DMS53 treated with DMSO at 0.1 percent for 48 hours (cell line): ENCODE measurements around the gene RPL32.
"Not testable (repeated sequence)": the region's sequence is repeated elsewhere in the genome, so short reads cannot be mapped to it uniquely, and the experiment has no call there.

ENCODE experiments used
- DNase-seq: peaks from one replicate; lab custom pipeline; 2025; ENCODE audit not compliant: unreplicated experiment; lab: John Stamatoyannopoulos, UW

The RPL32 gene

GRCh38 chr3:12868039-12869034 lies 27.0 kb upstream of the RPL32 start:
- peak; percentile 55 for DNase-seq

- no peak for DNase-seq
Observed at GRCh38 chr3:12866836-12867235, 25.5 kb upstream of the RPL32 start.

DNA sequence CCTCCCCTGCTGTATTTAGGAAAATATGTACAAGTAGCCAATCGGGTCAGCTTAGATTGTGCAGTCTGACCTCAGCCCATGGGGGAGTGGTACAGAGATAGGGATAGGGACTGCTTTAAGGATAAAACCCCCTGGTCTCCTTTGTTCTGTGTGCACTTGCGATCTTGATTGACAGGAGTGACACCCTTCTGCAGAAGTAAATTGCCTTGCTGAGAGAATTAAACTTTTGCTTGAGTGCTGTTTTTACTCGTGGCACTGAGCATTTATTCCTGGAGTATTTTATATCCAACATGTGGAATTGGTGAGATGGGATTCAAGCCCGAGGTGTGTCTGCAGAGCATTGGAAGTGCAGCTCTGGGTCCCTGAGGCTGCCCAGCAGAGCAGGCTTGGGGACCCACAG lies 23.9 kb upstream of the RPL32 start:
- DNase-seq, result no peak

DNA sequence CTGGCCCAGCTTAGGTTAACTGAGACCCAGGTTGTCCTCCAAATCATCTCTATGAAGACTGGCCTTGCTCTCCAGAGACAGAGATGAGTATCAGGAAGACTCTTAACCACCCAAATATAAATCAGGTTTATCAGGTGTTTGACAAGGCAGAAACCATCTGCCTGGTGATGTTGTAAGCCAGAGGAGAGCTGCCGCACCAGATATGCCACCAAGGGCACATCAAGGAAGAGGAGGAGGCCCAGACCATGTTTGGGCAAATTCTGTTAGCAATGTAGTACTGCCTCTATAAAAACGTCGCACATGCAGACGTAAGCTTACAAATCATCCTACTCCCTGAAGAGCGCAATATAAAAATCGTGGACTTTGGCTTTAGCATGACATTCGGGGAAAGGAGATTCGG lies 21.0 kb upstream of the RPL32 start:
- no peak for DNase-seq

GRCh38 chr3:12861611-12862010 lies 20.2 kb upstream of the RPL32 start:
- no peak for DNase-seq

GRCh38 chr3:12859840-12860239 lies 18.5 kb upstream of the RPL32 start:
- DNase-seq, result no peak

DNA sequence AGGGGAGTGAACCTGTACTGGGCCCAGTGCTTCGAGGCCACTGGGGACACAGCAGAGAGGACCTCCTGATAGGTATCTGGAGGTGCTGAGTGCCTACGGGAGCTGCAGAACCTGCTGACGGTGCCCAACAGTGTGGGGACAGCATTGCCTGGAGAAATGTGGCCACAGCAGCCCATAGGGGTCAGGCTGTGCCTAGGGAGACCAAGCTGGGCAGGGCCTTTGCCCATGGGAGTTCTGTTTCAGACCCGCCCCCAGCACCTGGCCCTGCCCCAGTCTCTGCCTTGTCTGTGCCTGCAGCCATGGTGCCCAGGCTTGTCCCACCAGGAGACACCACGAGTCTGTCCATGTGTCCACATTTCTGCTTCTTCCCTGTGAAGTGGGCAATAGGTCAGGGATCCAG lies 15.3 kb upstream of the RPL32 start:
- DNase-seq, result no peak

DNA sequence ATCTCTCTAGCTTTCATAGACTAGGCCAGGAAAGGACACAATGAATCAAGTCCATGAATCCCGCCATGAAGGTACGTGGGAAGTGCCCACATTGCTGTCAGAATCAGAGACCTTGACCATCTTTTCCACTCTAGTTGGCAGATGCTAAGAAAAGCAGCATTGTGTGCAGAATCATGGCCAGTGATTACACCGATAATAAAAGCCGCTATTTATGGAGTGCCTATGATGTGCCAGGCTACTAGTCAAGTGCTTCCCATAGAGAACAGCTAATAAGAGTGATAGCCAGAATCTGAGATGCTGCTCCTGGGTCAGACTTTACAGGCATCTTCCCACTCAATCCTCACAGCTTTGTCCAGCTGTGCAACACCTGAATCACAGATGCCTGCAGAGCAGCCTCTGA lies 13.2 kb upstream of the RPL32 start:
- DNase-seq, result no peak

GRCh38 chr3:12853847-12854246 lies 12.5 kb upstream of the RPL32 start:
- not testable (repeated sequence) for DNase-seq

DNA sequence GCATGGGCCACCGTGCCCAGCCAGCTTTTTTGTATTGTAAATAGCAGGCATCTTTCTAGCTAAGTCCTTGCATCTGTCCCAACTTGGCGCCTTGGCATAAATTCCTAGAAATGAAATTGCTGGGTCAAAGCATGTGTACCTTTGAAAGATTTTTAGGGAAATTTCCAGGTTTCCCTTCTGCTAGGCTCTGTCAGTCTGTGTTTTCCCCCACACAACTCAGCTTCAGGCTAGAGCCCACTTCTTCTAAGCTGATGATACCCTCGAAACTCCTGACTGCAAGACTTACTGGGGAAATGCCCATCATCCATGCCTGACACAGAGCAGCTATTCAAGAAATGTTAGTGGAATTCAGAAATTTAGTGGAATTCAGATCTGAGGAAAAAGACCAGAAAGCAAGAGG lies 10.8 kb upstream of the RPL32 start:
- DNase-seq, result no peak

GRCh38 chr3:12845811-12846210 lies 4.4 kb upstream of the RPL32 start:
- DNase-seq, result no peak

GRCh38 chr3:12842469-12842868 lies 1.1 kb upstream of the RPL32 start:
- DNase-seq, result no peak

- DNase-seq, result no peak
Observed at GRCh38 chr3:12841970-12842328, 584 bp upstream of the RPL32 start.

- DNase-seq, result no peak
Observed at GRCh38 chr3:12840591-12841148, 695 bp downstream of the RPL32 start.

GRCh38 chr3:12840148-12840547 lies 1.2 kb downstream of the RPL32 start:
- DNase-seq, result not testable (repeated sequence)

DNA sequence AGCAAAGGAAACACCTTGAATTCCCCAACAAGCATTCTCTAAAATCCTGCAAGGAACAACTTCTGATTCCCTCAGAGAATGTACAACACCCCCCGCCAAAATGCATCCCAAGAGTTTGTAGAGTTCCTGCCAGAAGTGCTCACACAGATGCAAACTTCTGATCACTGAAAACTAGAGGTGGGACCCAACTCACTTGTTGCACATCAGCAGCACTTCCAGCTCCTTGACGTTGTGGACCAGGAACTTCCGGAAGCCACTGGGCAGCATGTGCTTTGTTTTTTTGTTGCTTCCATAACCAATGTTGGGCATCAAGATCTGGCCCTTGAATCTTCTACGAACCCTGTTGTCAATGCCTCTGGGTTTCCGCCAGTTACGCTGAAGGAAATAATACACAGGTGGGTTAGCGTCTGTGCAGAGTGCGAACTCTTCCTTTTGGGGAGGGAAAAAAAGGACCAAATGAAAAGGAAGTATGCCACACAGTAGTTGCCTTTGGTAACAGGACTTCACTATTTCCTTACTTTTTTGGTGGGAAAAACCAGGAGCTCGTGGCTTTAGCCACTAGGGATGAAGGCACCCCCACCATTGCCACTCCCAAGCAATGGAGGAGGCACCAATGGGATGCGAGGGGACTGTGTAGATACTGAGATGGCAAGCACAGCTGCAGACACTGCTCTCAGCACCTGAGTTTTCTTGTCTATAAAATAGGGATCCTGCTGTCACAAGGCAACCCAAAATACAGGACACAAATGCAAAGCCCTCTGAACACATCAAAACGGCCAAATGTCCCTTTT lies 2.0 kb downstream of the RPL32 start:
- no peak for DNase-seq

DNA sequence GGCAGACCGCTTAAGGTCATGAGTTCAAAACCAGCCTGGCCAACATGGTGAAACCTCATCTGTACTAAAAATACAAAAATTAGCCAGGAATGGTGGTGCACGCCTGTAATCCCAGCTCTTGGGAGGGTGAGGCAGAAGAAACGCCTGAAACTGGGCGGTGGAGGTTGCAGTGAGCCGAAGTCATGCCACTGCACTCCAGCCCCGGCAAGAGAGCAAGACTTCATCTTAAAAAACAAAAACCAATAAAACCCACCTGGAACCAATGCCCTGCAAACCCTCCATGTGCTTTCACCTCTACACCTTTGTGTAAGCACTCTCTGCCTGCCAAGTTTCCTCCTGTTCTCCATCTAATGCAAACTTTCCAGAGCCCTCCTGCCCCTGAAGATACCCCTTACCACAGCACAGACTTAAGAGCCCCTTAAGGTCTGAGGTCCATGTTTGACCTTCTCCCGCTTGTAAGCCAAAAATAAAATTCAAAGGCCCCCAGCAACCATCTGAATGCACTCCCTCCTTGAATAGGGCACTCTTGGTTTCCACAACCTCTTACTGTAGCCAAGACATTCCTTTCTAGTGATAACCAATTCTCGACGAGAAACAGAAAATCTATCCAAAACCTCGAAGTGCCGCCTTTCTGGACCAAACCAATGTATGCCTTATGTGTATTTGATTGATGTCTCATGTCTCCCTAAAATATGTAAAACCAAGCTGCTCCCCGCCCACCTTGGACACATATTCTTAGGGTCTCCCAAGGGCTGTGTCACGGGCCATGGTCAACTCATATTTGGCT lies 3.0 kb downstream of the RPL32 start:
- no peak for DNase-seq

- DNase-seq, result no peak
Observed at GRCh38 chr3:12837295-12837986, 3.9 kb downstream of the RPL32 start.

DNA sequence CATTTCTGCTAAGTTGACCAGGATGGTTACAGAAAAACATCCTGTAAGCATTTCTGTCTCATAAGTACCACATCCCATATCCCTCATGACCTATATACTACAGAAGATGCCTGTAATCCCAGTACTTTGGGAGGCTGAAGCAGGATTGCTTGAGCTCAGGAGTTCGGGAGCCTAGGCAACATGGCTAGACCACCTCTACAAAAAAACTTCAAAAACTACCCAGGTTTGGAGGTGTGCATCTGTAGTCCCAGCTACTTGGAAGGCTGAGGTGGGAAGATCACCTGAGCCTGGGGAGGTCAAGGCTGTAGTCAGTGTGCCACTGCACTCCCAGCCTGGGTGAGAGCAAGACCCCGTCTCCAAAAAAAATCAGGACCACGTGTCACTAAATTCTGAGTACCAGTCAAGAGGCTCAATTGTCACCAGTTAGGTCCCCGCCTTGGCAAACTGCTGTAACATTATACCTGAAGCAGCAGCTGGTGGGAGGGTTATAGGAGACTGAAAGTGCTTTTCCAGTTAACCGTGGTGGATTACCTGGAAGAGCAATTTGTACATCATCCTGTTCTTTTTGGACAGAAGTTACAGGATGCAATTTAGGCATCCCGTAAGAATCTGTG lies 6.2 kb downstream of the RPL32 start:
- DNase-seq, result no peak
